GM19238 (cell line): Measurements from ENCODE around the gene TNK2.
"Not testable (repeated sequence)": the region's sequence is repeated elsewhere in the genome, so short reads cannot be mapped to it uniquely, and the experiment has no call there.

ENCODE experiments used
- DNase-seq: peaks from one replicate; pipeline ENCODE4 v3.0.0; 2011; ENCODE audit warnings: low spot score; ENCODE audit not compliant: insufficient read length

Gene TNK2

GRCh38 chr3:195872097-195872496, 36.3 kb downstream of the TNK2 start:
- DNase-seq: no peak

- DNase-seq: not testable (repeated sequence)
Observed at GRCh38 chr3:195871686-195872085, 36.7 kb downstream of the TNK2 start.

- DNase-seq: no peak
Observed at GRCh38 chr3:195870937-195871336, 37.4 kb downstream of the TNK2 start.

DNA sequence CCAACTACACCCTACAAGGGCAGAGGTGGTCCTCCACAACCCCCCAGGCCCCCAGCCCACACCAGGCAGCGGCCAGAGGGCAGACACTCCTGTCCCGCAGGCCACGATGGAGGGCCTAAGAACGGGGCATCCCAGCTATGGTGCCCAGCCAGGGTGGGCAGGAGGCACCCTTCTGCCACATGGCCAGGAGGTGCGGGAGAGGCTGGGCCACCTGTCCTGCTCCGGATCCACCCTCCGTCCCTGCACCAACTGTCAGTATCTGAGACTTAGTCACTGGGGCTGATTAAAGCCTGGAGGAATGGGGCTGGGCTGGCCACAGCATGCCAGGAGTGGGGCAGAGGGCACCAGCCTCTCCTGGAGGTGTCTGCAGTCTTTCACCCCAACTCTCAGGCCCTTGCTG, 37.9 kb downstream of the TNK2 start:
- DNase-seq: no peak

DNA sequence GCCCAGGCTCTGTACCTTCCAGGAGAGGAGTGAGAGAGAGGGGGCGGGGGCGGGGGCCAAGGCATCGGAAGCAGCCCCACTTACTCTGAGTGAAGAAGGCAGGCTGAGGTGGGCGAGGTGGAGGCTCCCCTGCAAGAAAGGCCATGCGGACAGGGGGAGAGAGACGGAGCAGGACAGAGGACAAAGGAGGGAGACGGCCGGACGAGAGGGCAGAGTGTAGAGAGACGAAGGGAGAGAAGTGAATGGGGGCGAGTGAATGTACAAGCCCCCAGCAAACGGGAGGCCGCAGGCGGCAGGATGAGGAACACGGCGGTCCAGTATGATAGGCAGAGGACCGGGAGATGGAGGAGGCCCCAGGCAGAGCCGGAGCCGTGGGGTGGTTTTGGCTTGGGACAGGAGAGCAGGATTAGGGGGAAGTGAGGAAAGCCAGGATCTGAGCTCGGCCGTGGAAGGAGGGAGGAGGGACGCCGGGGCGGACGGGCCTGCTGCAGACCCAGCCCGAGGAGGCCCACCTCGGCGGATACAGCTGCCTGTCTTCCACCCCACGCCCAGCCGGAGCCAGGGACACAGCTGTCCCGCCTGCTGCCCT, 38.8 kb downstream of the TNK2 start:
- no peak for DNase-seq

DNA sequence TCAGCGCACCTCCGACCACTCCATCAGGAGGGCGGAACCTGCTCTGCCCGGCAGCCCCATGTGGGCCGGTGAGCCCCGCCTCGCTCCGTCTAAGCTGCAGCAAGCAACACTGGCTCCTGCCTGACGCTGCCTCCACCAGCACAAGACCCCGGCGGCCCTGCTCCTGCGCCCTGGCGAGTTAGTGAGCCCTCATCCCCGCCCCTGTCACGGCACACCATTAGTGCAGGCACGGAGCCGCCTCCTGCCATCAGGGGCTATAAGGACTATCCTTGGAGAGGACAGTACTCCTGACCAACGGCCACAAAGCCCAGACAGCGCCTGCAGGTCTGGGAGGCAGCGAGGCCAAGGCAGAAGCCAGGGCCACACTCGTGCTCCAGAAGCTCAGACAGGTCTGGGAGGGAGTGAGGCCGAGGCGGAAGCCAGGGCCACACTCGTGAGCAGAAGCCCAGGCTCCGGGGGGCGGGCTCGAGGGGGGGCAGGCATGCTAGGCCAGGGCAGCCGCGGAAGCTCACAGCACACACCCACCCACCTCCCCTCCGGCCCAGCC, 39.4 kb downstream of the TNK2 start:
- no peak for DNase-seq

GRCh38 chr3:195868336-195868865, 40.0 kb downstream of the TNK2 start:
- no peak for DNase-seq

- no peak for DNase-seq
Observed at GRCh38 chr3:195867631-195868335, 40.6 kb downstream of the TNK2 start.

DNA sequence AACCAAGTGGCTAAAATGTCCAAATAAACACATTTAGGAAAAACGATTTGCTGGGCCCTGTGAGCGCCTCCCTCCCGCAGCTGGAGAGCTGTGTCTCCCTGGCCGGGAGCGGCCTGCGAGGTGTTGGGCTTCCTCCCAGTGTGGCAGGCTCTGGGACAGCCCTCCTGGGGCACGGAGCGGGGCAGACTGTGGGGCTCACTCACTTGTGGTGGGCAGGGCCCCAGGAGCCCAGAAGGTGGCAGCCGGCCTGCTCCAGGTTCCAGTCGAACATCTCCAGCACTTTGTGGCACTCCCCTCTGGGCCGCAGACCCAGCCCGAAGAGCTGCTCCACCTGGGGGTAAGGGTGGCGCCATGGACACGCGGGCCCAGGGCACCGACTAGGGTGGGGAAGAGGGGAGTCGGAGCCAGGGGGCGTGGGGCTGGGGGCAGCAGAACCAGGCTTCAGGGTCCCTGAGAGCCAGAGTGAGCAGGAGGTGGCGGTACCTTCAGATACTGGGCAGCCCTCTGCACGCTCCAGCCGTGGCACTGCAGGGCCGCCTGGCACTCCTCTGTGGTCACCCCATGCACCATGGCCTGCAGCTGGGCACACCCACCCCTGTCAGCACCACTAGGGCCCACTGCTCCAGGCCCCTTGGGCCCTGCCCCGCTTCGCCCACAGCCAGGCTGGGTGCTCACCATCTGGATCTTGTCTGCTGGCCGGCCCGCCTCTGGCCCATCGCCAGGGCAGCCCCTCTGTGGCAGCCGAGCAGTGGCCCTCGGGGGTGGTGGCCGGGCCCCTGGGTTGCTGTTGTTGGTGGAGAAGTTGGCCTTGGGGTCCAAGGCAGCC, 41.5 kb downstream of the TNK2 start:
- DNase-seq: no peak

DNA sequence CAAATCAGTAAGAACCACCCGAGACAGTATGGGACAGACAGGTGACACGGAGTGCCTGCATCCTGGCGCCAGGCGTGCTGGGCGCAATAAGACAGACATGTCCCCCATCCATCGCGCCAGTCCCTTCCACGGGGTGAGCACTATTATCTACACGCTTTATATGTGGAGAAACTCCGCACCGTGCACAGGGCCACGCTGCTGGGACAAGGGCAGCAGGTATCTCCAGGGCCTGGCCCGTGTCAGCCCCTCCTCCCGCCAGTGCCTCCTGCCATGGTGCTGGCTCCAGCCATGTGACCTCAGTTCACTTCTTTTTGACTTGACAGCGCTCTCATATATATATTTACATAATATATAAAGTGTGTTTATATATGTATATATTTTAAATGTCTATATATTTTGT, 42.6 kb downstream of the TNK2 start:
- no peak for DNase-seq

- peak; percentile 75 for DNase-seq
Observed at GRCh38 chr3:195863121-195864061, 45.0 kb downstream of the TNK2 start.

DNA sequence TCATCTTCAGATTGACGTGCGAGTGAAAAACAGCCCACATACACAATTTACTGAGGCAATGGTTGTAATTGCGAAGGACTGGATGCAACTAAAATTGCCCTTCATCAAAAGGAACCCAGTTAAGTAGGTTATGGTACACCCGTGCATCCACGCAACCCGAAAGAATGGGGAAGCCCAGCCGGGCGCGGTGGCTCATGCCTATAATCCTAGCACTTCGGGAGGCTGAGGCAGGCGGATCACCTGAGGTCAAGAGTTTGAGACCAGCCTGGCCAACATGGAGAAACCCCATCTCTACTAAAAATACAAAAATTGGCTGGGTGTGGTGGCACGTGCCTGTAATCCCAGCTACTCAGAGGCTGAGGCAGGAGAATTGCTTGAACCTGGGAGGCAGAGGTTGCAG, 46.0 kb downstream of the TNK2 start:
- DNase-seq: not testable (repeated sequence)

GRCh38 chr3:195860456-195860855, 47.9 kb downstream of the TNK2 start:
- DNase-seq: no peak

- no peak for DNase-seq
Observed at GRCh38 chr3:195859846-195860411, 48.4 kb downstream of the TNK2 start.

GRCh38 chr3:195859061-195859845, 49.1 kb downstream of the TNK2 start:
- peak; percentile 71 for DNase-seq

DNA sequence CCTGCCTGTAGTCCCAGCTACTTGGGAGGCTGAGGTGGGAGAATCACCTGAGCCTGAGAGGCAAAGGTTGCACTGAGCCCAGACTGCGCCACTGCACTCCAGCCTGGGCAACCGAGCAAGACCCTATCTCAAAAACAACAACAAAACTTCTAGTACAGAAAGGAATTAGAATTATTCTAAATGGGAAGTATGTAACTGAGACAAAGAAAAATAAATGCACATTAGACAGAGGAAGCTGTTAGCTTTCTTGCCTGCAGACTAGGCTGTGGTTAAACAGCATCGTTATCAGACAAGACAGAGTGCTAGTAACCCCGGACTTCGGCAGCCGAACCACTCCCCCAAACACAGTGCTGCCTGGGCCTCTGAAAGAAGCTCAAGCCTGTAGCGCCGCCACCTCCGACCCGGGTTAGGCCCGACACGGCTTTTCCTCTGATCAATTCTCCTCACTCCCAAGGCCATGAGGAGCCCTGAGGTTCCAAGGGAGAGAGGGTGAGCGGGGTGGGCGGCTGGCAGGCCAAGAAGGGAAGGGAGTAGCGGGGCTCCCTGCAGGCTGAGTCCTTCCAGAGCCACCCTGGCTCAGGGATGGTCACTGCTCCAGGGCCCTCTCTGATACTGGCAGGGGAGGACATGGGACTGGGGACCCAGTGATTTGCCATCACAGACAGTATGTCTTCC, 51.8 kb downstream of the TNK2 start:
- DNase-seq: no peak

- DNase-seq: no peak
Observed at GRCh38 chr3:195855471-195856409, 52.6 kb downstream of the TNK2 start.
